H9 (cell line): Measurements from ENCODE around the gene NPAS3. TPM values are rescaled to one million over a fixed set of nuclear protein-coding genes. Genes with fewer than 3 reads are reported as not detected.

Source experiments
- DNase-seq: peaks from one replicate; pipeline ENCODE4 v3.0.0-alpha.2; 2017
- H2AFZ ChIP-seq: one replicate; pipeline ENCODE4 v1.6.1; 2013; ENCODE audit warnings: mild to moderate bottlenecking, low read length, control low read depth, moderate library complexity
- H2AK5ac ChIP-seq: 2 replicates; pipeline ENCODE4 v1.6.1; 2013; ENCODE audit warnings: low read length, control low read depth, mixed read lengths; ENCODE audit not compliant: insufficient read length
- H2BK120ac ChIP-seq: one replicate; pipeline ENCODE4 v1.6.1; 2013; ENCODE audit warnings: low read depth, mild to moderate bottlenecking, low read length, control low read depth, inconsistent platforms; ENCODE audit not compliant: poor library complexity, severe bottlenecking
- H2BK12ac ChIP-seq: 2 replicates; pipeline ENCODE4 v1.6.1; 2013; ENCODE audit warnings: low read length, control low read depth, mixed read lengths, low read depth; ENCODE audit not compliant: insufficient read length
- H2BK15ac ChIP-seq: 2 replicates; pipeline ENCODE4 v1.6.1; 2013; ENCODE audit warnings: low read depth, low read length, control low read depth
- H2BK20ac ChIP-seq: one replicate; pipeline ENCODE4 v1.6.1; 2013; ENCODE audit warnings: low read depth, mild to moderate bottlenecking, low read length, control low read depth, inconsistent platforms; ENCODE audit not compliant: poor library complexity, severe bottlenecking
- H2BK5ac ChIP-seq: 2 replicates; pipeline ENCODE4 v1.6.1; 2013; ENCODE audit warnings: low read length, control low read depth, mixed read lengths; ENCODE audit not compliant: insufficient read length
- H3K14ac ChIP-seq: 2 replicates; pipeline ENCODE4 v1.6.1; 2013; ENCODE audit warnings: low read length, control low read depth; ENCODE audit not compliant: insufficient read depth
- H3K18ac ChIP-seq: 2 replicates; pipeline ENCODE4 v1.6.1; 2013; ENCODE audit warnings: low read depth, mild to moderate bottlenecking, mixed read lengths, low read length, control low read depth; ENCODE audit not compliant: insufficient read length
- H3K23ac ChIP-seq: 2 replicates; pipeline ENCODE4 v1.6.1; 2013; ENCODE audit warnings: low read length, control low read depth, mixed read lengths, low read depth; ENCODE audit not compliant: insufficient read length
- H3K23me2 ChIP-seq: 2 replicates; pipeline ENCODE4 v1.6.1; 2013; ENCODE audit warnings: low read depth, mild to moderate bottlenecking, mixed read lengths, low read length, control low read depth; ENCODE audit not compliant: insufficient read length, poor library complexity, severe bottlenecking
- H3K27ac ChIP-seq: 2 replicates; pipeline ENCODE4 v1.5.1; 2013; ENCODE audit warnings: low read length, control low read depth, mixed read lengths, low read depth; ENCODE audit not compliant: insufficient read length
- H3K27me3 ChIP-seq: 2 replicates; pipeline ENCODE4 v1.6.1; 2013; ENCODE audit warnings: low read length, control low read depth, inconsistent platforms; ENCODE audit not compliant: insufficient read depth
- H3K4ac ChIP-seq: 2 replicates; pipeline ENCODE4 v1.6.1; 2013; ENCODE audit warnings: low read depth, mild to moderate bottlenecking, control low read depth, inconsistent platforms, low read length, moderate library complexity
- H3K4me1 ChIP-seq: 2 replicates; pipeline ENCODE4 v1.6.1; 2013; ENCODE audit warnings: low read length, control low read depth, inconsistent platforms; ENCODE audit not compliant: insufficient read depth
- H3K4me2 ChIP-seq: 2 replicates; pipeline ENCODE4 v1.6.1; 2013; ENCODE audit warnings: low read length, control low read depth, mixed read lengths; ENCODE audit not compliant: insufficient read length, insufficient read depth
- H3K56ac ChIP-seq: 2 replicates; pipeline ENCODE4 v1.6.1; 2013; ENCODE audit warnings: low read depth, mild to moderate bottlenecking, mixed read lengths, low read length, control low read depth; ENCODE audit not compliant: insufficient read length
- H3K79me1 ChIP-seq: 2 replicates; pipeline ENCODE4 v1.6.1; 2013; ENCODE audit warnings: low read depth, mild to moderate bottlenecking, moderate library complexity, low read length, control low read depth, inconsistent platforms; ENCODE audit not compliant: insufficient read depth, poor library complexity, severe bottlenecking
- H3K79me2 ChIP-seq: 2 replicates; pipeline ENCODE4 v1.6.1; 2013; ENCODE audit warnings: low read length, control low read depth, inconsistent platforms; ENCODE audit not compliant: insufficient read depth
- H3K9ac ChIP-seq: 2 replicates; pipeline ENCODE4 v1.6.1; 2013; ENCODE audit warnings: low read length, control low read depth, mixed read lengths; ENCODE audit not compliant: insufficient read length; ENCODE audit errors: extremely low read depth
- H3K9me3 ChIP-seq: one replicate; pipeline ENCODE4 v1.6.1; 2013; ENCODE audit warnings: low read depth, low read length, inconsistent platforms; ENCODE audit not compliant: control insufficient read depth
- H3T11ph ChIP-seq: one replicate; pipeline ENCODE4 v1.6.1; 2013; ENCODE audit warnings: mild to moderate bottlenecking, low read length, control low read depth, inconsistent platforms
- H4K20me1 ChIP-seq: one replicate; pipeline ENCODE4 v1.6.1; 2013; ENCODE audit not compliant: control insufficient read depth, insufficient read length, insufficient read depth
- H4K5ac ChIP-seq: 2 replicates; pipeline ENCODE4 v1.6.1; 2013; ENCODE audit warnings: low read depth, mild to moderate bottlenecking, mixed read lengths, low read length, control low read depth; ENCODE audit not compliant: insufficient read length
- H4K8ac ChIP-seq: replicated peaks from 2 replicates; pipeline ENCODE4 v1.6.1; 2013; ENCODE audit warnings: low read length, control low read depth, mixed read lengths, low read depth; ENCODE audit not compliant: insufficient read length
- H4K91ac ChIP-seq: 2 replicates; pipeline ENCODE4 v1.6.1; 2013; ENCODE audit warnings: low read depth, mild to moderate bottlenecking, moderate library complexity, mixed read lengths, low read length, control low read depth; ENCODE audit not compliant: insufficient read length
- H3K27ac Mint-ChIP-seq, 3 experiments: 2 replicates in 2 of 3; 3 replicates in 1 of 3; pipeline ENCODE4 v1.8.0; 2020 to 2021; ENCODE audit warnings: mixed read lengths in 3 of 3, mild to moderate bottlenecking in 1 of 3, moderate library complexity in 1 of 3
- H3K27me3 Mint-ChIP-seq: 2 replicates; pipeline ENCODE4 v1.8.0; 2021; ENCODE audit warnings: low read depth, mild to moderate bottlenecking, moderate library complexity, mixed read lengths
- H3K36me3 Mint-ChIP-seq, 3 experiments: 2 replicates in 2 of 3; 3 replicates in 1 of 3; pipeline ENCODE4 v1.8.0; 2020 to 2021; ENCODE audit warnings: low read depth in 3 of 3, mixed read lengths in 3 of 3; ENCODE audit not compliant: insufficient read depth in 1 of 3
- H3K4me1 Mint-ChIP-seq, 2 experiments: 2 replicates each; pipeline ENCODE4 v1.8.0; 2020; ENCODE audit warnings: mixed read lengths in 2 of 2
- H3K4me3 Mint-ChIP-seq, 2 experiments: 2 replicates in 1 of 2; 3 replicates in 1 of 2; pipeline ENCODE4 v1.8.0; 2020 to 2021; ENCODE audit warnings: mild to moderate bottlenecking in 2 of 2, mixed read lengths in 2 of 2, moderate library complexity in 1 of 2
- H3K9me3 Mint-ChIP-seq, 2 experiments: 2 replicates in 1 of 2; 3 replicates in 1 of 2; pipeline ENCODE4 v1.8.0; 2020; ENCODE audit warnings: mild to moderate bottlenecking in 2 of 2, mixed read lengths in 2 of 2, moderate library complexity in 1 of 2
- CTCF ChIP-seq: fragments of 200-600 bp; sonication (generic); conservative IDR thresholded peaks from 3 replicates; pipeline ENCODE4 v1.8.0; 2021; ENCODE audit warnings: antibody characterized with exemption, mild to moderate bottlenecking
- WGBS: extraction: QIAGEN DNeasy Blood & Tissue Kit; methylation state at CpG from one replicate; pipeline ENCODE4 v1.1.7; 2013; ENCODE audit warnings: missing lambda C conversion rate, low lambda C conversion rate, mixed read lengths; ENCODE audit not compliant: insufficient read length; ENCODE audit errors: extremely low coverage; 5-methylcytosine and 5-hydroxymethylcytosine counted together
- total RNA-seq: library from RNA; stranded (reverse); gene quantifications from 2 replicates; pipeline ENCODE4 v1.2.1, GENCODE V29; 2021

NPAS3 gene
- total RNA-seq, 1 experiment from 2014 or later: 0.17 TPM

GRCh38 chr14:33511851-33512640 lies 573.4 kb downstream of the NPAS3 start:
- Mint-ChIP-seq H3K36me3 (no peaks in the 10 kb centered on the region), H3K9me3 (no peaks in the 10 kb centered on the region), H3K4me1 (peaks cover 3 to 4% of the 10 kb centered on the region in 2 experiments; a peak in 1 of 4 replicates), H3K27me3 (no peaks in the 10 kb centered on the region), H3K27ac (no peak overlapping the region), H3K4me3 (no peak overlapping the region)
- no peak for DNase-seq
- H3K79me2 ChIP-seq: no peaks in the 10 kb centered on the region
- H3K18ac ChIP-seq: no peak overlapping the region
- no peak overlapping the region for H3K56ac ChIP-seq
- H3T11ph ChIP-seq: no peak overlapping the region
- H2BK120ac ChIP-seq: no peak overlapping the region
- no peaks in the 10 kb centered on the region for H3K23me2 ChIP-seq
- no peak overlapping the region for H3K14ac ChIP-seq
- no peak overlapping the region for H2BK5ac ChIP-seq
- WGBS: no CpG with 5 or more reads among the region's 4 CpGs
- H4K8ac ChIP-seq: no peak overlapping the region
- no peak overlapping the region for H3K4me2 ChIP-seq
- H3K23ac ChIP-seq: no peak overlapping the region
- H3K9ac ChIP-seq: no peak overlapping the region
- H2AK5ac ChIP-seq: no peak overlapping the region
- H2AFZ ChIP-seq: no peak overlapping the region
- H3K79me1 ChIP-seq: no peaks in the 10 kb centered on the region
- no peak overlapping the region for H3K27ac ChIP-seq
- H2BK20ac ChIP-seq: no peak overlapping the region
- H3K4ac ChIP-seq: no peak overlapping the region
- H3K27me3 ChIP-seq: no peaks in the 10 kb centered on the region
- no peak overlapping the region for H2BK15ac ChIP-seq
- no peak overlapping the region for H4K91ac ChIP-seq
- no peaks in the 10 kb centered on the region for H3K4me1 ChIP-seq
- H4K5ac ChIP-seq: no peak overlapping the region
- H3K9me3 ChIP-seq: no peaks in the 10 kb centered on the region
- no peaks in the 10 kb centered on the region for H4K20me1 ChIP-seq
- H2BK12ac ChIP-seq: no peak overlapping the region
- TF ChIP-seq CTCF: no peak
